Stomach (tissue), 9 donors: Measurements from ENCODE around the gene ATXN7L1. TPM values are rescaled to one million over a fixed set of nuclear protein-coding genes. Genes with fewer than 3 reads are reported as not detected.
A peak's percentile ranks its signal among the peaks of the same experiment; 100 is the strongest.

Experiments used
- DNase-seq, 2 donors: peaks; one replicate each; pipeline versions ENCODE4 v3.0.0 to v3.0.0-alpha.2; 2013 to 2019
- H3K27ac ChIP-seq, 5 donors: fragments of 200-600 bp in 4 of 5; sonication (generic) in 4 of 5; one replicate each; pipeline ENCODE4 v1.5.1; 2013 to 2019; ENCODE audit warnings: mild to moderate bottlenecking in 1 of 5, moderate library complexity in 1 of 5
- H3K27me3 ChIP-seq, 3 donors: fragments of 200-600 bp; sonication (generic); one replicate each; pipeline ENCODE4 v1.5.1; 2017 to 2019; ENCODE audit warnings: mixed run types in 1 of 3
- H3K36me3 ChIP-seq, 4 donors: fragments of 200-600 bp; sonication (generic); 1 replicate in 3 of 4; 2 replicates in 1 of 4; pipeline ENCODE4 v1.5.1; 2016 to 2019
- H3K4me1 ChIP-seq, 4 donors: fragments of 200-600 bp; sonication (generic); one replicate each; pipeline ENCODE4 v1.5.1; 2016 to 2019
- H3K4me3 ChIP-seq, 4 donors: fragments of 200-600 bp; sonication (generic) in 3 of 4; one replicate each; pipeline ENCODE4 v1.5.1; 2016 to 2019; ENCODE audit warnings: mild to moderate bottlenecking in 1 of 4
- H3K9me3 ChIP-seq, 4 donors: fragments of 200-600 bp; sonication (generic); one replicate each; pipeline ENCODE4 v1.5.1; 2016 to 2019
- EP300 ChIP-seq: sonication (generic); formaldehyde crosslinking; IDR thresholded peaks from one replicate; pipeline ENCODE4 v1.6.1; 2017; ENCODE audit warnings: antibody characterized with exemption
- POLR2A ChIP-seq, 4 donors: fragments of 450-650 bp; IDR thresholded peaks; one replicate each; pipeline ENCODE4 v1.6.1; 2016; ENCODE audit warnings: antibody characterized with exemption in 4 of 4, control low read depth in 2 of 4, mild to moderate bottlenecking in 1 of 4, moderate library complexity in 1 of 4
- POLR2AphosphoS5 ChIP-seq, 3 donors: sonication (generic); formaldehyde crosslinking; IDR thresholded peaks; one replicate each; pipeline ENCODE4 v1.6.1; 2016; ENCODE audit warnings: antibody characterized with exemption in 3 of 3
- WGBS, 5 donors: extraction: QIAGEN DNeasy Blood & Tissue Kit in 3 of 5; methylation state at CpG; one replicate each; pipeline versions ENCODE4 v1.1.5 to v1.1.7; 2013 to 2018; 5-methylcytosine and 5-hydroxymethylcytosine counted together
- intact Hi-C: fragments of 100-400 bp; cut with DNase I; formaldehyde crosslinking; loops from one replicate; pipeline ENCODE4 v1.15.1; 2023; ENCODE audit warnings: low total_unique reads
- polyA plus RNA-seq, 3 donors: library from polyadenylated mRNA; stranded (reverse); fragments of 200-250 nt; gene quantifications; one replicate each; pipeline ENCODE4 v1.2.3, GENCODE V29; 2013
- total RNA-seq, 5 donors: library from RNA; depleted of rRNA; stranded (reverse); fragments of >200 nt; gene quantifications; one replicate each; pipeline versions ENCODE4 v1.1.0 to v1.2.3, GENCODE V29; 2014 to 2016
- TF ChIP-seq, protein P1 (sequence below), 7 experiments: fragments of 450-650 bp in 4 of 7; fragments of 200-600 bp in 3 of 7; sonication (generic) in 3 of 7; IDR thresholded peaks; one replicate each; pipeline ENCODE4 v1.5.1; 2016 to 2019; ENCODE audit warnings: antibody characterized with exemption in 7 of 7, control low read depth in 2 of 7, mild to moderate bottlenecking in 1 of 7
- donor health status: healthy with polysubstance abuse.
- donor health status: Bipolar disorder and iron deficiency.
- donor health status: healthy.

The ATXN7L1 gene
- total and polyA plus RNA-seq, 8 donors = 3.8 to 92.2 (median 8.8) TPM

- TF ChIP-seq POLR2A (IDR thresholded peaks at IDR 0.05) (no peak), POLR2AphosphoS5 (IDR thresholded peaks at IDR 0.05) (no peak), EP300 (no peak)
- TF ChIP-seq, protein P1, sequence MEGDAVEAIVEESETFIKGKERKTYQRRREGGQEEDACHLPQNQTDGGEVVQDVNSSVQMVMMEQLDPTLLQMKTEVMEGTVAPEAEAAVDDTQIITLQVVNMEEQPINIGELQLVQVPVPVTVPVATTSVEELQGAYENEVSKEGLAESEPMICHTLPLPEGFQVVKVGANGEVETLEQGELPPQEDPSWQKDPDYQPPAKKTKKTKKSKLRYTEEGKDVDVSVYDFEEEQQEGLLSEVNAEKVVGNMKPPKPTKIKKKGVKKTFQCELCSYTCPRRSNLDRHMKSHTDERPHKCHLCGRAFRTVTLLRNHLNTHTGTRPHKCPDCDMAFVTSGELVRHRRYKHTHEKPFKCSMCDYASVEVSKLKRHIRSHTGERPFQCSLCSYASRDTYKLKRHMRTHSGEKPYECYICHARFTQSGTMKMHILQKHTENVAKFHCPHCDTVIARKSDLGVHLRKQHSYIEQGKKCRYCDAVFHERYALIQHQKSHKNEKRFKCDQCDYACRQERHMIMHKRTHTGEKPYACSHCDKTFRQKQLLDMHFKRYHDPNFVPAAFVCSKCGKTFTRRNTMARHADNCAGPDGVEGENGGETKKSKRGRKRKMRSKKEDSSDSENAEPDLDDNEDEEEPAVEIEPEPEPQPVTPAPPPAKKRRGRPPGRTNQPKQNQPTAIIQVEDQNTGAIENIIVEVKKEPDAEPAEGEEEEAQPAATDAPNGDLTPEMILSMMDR (IDR thresholded peaks at IDR 0.05) = no peak
- WGBS, 5 donors = 91 to 98% (median 94%) methylated on average over 5 of the region's 5 CpGs
- Histone ChIP-seq H3K9me3 (no peaks in the 10 kb centered on the region), H3K4me3 (no peak overlapping the region), H3K27ac (no peak overlapping the region), H3K36me3 (peaks cover 4 to 34% (median 21%) of the 10 kb centered on the region in 4 donors), H3K4me1 (no peaks in the 10 kb centered on the region), H3K27me3 (no peaks in the 10 kb centered on the region)
- DNase-seq = no peak
- intact Hi-C loops = no loop called here
Measured at GRCh38 chr7:105910172-105910571, 33.8 kb upstream of the ATXN7L1 start.

DNA sequence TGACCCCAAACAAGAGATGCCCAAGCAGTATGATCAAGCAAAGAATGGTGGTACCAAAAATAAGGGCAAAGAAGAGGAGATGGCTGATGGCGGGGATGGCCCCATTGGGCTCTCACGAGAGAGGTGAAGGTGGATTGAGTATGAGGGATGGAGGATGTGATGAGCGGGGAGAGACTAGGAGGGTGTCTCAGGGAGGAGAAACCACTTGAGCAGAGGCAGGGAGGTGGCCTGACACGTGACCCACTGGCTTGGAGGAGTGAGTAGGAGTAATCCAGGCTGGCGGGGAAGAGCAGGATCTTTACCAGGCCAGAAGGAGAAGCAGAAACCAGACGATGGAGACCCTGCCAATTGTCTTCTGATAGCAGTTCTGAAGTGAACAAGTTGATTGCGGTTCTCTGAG, 33.3 kb upstream of the ATXN7L1 start:
- Histone ChIP-seq H3K9me3 (no peaks in the 10 kb centered on the region), H3K36me3 (peaks cover 4 to 34% (median 21%) of the 10 kb centered on the region in 4 donors), H3K4me3 (no peak overlapping the region), H3K27me3 (no peaks in the 10 kb centered on the region), H3K27ac (no peak overlapping the region), H3K4me1 (no peaks in the 10 kb centered on the region)
- DNase-seq = no peak
- intact Hi-C loops = no loop called here
- TF ChIP-seq POLR2A (IDR thresholded peaks at IDR 0.05) (no peak), POLR2AphosphoS5 (IDR thresholded peaks at IDR 0.05) (no peak), EP300 (no peak)
- TF ChIP-seq, protein P1 (IDR thresholded peaks at IDR 0.05) = no peak
- WGBS, 5 donors = 93 to 97% (median 96%) methylated on average over 7 of the region's 7 CpGs

GRCh38 chr7:105907129-105907846, 30.9 kb upstream of the ATXN7L1 start:
- Histone ChIP-seq H3K4me1 (no peaks in the 10 kb centered on the region), H3K27me3 (no peaks in the 10 kb centered on the region), H3K27ac (peak overlapping the region in 1 of 5 donors; percentile 22), H3K4me3 (no peak overlapping the region), H3K36me3 (peaks cover 4 to 24% (median 19%) of the 10 kb centered on the region in 4 donors), H3K9me3 (no peaks in the 10 kb centered on the region)
- WGBS, 5 donors = 70 to 89% (median 83%) methylated on average over 9 of the region's 9 CpGs
- intact Hi-C loops = no loop called here
- TF ChIP-seq POLR2A (IDR thresholded peaks at IDR 0.05) (no peak), POLR2AphosphoS5 (IDR thresholded peaks at IDR 0.05) (no peak), EP300 (no peak)
- TF ChIP-seq, protein P1 (IDR thresholded peaks at IDR 0.05) = no peak
- no peak for DNase-seq

- intact Hi-C loops = no loop called here
- no peak overlapping the region for H3K4me3 ChIP-seq
Measured at GRCh38 chr7:105906695-105907094, 30.3 kb upstream of the ATXN7L1 start.

More at GRCh38 chr7:105906695-105907094, 30.3 kb upstream of the ATXN7L1 start:
- WGBS, 5 donors = 37 to 56% (median 44%) methylated on average over 2 of the region's 2 CpGs
- H3K36me3 ChIP-seq = peaks cover 4 to 18% (median 16%) of the 10 kb centered on the region in 4 donors
- H3K27me3 ChIP-seq = no peaks in the 10 kb centered on the region
- H3K4me1 ChIP-seq = no peaks in the 10 kb centered on the region
- no peaks in the 10 kb centered on the region for H3K9me3 ChIP-seq
- TF ChIP-seq POLR2A (IDR thresholded peaks at IDR 0.05) = no peak
- TF ChIP-seq POLR2AphosphoS5 (IDR thresholded peaks at IDR 0.05) = no peak
- no peak for TF ChIP-seq EP300
- TF ChIP-seq, protein P1 (IDR thresholded peaks at IDR 0.05) = no peak
- peak in 1 of 2 donors; percentile 29 for DNase-seq
- peak overlapping the region in 2 of 5 donors; percentile 2 to 22 for H3K27ac ChIP-seq
